SK-MEL-5 (cell line): ENCODE measurements around the gene VSTM5. TPM values are rescaled to one million over a fixed set of nuclear protein-coding genes. Genes with fewer than 3 reads are reported as not detected.
"Not testable (repeated sequence)": the region's sequence is repeated elsewhere in the genome, so short reads cannot be mapped to it uniquely, and the experiment has no call there.

Experiments used
- DNase-seq: peaks from one replicate; pipeline ENCODE4 v3.0.0-alpha.2; 2016; ENCODE audit warnings: low read depth, low spot score
- in situ Hi-C: cut with HindIII; loops from 2 replicates; pipeline ENCODE4 v1.10.0; 2016; ENCODE audit warnings: low sequenced_read_pairs, high pct_unique_total_duplicates, low pct_unique_long_range_greater_than_20kb
- total RNA-seq: library from RNA; depleted of rRNA; stranded (reverse); fragments of >200 nt; shearing (Covaris generic); gene quantifications from 2 replicates; pipeline ENCODE4 v1.2.3, GENCODE V29; 2014

VSTM5 gene
- total RNA-seq, 1 experiment from 2014 or later = not detected

DNA sequence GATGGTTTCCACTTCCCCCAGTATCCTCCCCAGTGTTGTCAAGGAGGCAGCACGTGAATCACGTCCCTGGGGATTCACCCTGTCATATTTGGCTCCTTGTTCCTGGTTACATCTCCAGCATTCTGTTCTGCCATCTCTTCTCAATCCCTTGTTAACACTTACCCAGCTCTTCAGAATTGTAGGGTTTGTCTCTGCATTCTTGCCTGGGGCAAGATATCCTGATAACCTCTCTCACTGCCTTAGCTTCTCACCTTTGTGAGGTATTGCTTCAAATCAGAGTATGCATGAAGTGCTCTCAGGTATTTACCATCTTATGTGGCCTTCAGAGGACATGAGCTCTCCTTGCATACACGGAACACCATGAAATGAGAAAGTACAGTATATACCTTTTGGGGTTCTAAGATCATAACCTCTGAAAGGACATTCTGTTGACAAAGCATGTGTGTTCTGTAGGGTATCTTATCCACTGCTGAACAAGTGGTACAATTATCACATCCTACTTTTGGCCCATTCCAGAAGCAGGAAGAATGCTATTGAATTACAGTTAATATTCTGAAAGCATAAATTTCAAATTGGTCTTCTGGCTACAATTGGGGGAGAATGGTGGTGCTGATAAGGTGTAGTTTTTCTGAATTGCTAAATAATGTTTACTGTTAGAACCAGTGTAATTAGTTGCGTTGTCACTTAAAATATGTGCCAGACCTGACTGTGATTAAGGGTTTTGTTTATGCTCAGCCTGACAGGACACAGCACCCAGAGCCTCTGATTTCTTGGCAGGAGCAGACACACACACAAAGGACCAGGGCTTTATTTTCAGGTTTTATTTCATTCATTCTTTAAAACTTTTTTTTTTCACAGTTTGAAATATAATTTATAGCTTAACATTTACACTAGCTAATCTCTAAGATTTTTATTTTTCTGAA is 32.7 kb downstream of the VSTM5 start:
- no peak for DNase-seq
- in situ Hi-C loops = no loop called here

- DNase-seq = no peak
- in situ Hi-C loops = no loop called here
These were observed 35.3 kb downstream of the VSTM5 start for GRCh38 chr11:93814966-93815633.

DNA sequence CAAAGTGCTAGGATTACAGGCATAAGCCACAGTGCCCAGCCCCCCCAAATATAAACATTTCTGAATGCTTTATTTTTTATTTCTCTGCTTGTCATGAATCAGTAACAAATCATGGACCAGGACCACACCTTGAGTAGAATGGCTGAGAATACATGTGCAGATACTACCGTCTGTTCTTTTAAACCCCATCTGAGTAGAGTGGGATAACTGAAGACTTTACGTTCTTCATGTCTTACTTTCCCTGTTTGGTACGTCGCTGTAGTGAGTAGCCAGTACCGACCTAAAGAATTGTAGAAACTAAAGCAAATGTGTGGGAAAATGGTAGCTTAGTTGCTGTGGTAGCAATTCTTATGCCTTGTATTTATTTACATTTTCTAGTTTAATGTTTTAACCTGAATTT is 36.4 kb downstream of the VSTM5 start:
- in situ Hi-C loops = no loop called here
- no peak for DNase-seq

GRCh38 chr11:93807980-93808379 is 42.4 kb downstream of the VSTM5 start:
- DNase-seq = no peak
- in situ Hi-C loops = no loop called here

- in situ Hi-C loops = no loop called here
- no peak for DNase-seq
These were observed 45.5 kb downstream of the VSTM5 start for GRCh38 chr11:93804879-93805278.

DNA sequence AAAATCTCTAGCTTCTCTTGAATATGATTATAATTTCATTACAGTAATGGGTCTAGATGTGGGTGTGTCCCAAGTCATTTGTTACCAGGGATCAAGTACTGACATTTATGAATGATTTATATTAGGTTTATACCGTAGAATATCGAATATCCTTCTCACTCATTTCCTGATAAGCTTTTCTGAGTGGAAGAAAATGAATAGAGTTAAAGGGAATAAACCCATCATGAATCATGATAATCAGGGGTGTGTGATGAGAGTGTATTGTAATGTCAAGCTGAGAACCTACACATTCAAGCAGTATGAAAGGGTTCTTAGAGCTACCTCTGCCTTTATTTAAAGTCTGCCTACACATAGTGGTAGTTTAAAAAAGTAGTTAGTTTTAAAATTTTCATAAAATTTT is 49.1 kb downstream of the VSTM5 start:
- no peak for DNase-seq
- in situ Hi-C loops = no loop called here

GRCh38 chr11:93796441-93797231 is 53.8 kb downstream of the VSTM5 start:
- DNase-seq = no peak
- in situ Hi-C loops = no loop called here

DNA sequence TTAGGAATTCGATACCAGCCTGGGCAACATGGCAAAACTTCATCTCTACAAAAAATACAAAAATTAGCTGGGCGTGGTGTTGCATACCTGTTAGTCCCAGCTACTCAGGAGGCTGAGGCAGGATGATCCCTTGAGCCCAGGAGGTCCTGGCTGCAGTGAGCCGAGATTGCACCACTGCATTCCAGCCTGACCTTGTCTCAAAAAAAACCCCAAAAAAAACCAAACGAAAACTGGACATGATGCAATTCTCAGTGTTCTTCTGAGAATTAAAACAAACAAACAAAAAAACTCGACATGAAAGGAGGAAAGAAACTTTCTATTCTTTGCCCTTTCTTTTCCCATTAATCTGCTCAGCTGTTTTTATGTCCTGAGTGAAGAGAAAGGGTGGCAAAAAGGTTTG is 58.9 kb downstream of the VSTM5 start:
- in situ Hi-C loops = no loop called here
- no peak for DNase-seq

DNA sequence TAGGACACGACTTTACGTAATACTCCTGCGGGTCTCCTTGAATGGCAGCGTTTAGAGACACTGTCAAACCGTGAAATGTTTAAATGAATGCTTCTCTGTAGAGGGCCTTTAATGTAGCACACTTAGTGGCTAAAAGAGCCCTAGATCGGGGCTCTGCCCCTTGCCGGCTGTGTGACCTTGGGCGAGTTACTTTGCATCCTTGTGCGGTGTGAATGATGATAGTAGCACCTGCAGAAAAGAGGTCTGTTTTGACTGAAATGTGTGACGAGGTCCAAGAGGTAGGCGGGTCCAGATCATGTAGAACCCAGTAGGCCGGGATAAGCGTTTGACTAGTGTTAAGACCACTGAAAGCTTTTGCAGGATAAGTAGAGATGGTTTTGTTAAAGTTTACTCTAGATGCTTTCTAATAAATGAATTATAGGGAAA is 65.5 kb downstream of the VSTM5 start:
- no peak for DNase-seq
- in situ Hi-C loops = no loop called here

DNA sequence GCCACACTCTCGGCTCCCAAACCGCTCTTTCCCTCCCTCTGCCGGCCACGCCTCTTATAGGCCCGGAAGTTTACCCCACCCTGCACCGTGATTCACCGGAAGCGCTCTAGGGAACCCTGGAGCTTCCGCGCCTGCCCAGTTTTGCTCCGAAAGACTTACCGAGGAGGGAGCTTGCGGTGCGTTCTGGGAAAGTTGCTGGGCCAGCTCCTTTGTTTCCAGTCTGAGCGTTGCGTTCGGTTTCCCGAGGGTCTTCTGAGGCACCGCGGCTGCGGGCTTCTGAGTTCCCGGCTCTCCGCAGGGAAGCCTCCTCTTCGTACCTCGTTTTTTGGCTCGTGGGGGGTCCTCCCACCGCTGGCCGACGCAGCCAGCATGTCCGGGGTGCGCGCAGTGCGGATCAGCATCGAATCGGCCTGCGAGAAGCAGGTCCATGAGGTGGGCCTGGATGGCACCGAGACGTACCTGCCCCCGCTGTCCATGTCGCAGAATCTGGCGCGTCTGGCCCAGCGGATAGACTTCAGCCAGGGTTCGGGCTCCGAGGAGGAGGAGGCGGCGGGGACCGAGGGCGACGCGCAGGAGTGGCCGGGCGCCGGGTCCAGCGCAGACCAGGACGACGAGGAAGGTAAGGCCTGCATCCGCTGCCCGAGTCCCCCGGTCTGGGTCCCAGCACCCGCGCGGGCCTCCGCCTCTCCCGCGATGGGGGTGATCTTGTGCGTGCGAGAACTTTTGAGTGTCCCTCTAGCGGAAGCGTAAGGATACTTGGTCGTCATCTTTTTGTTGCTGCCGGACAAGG is 66.1 kb downstream of the VSTM5 start, which contains the start of gene MED17:
Gene MED17 (plus strand): TSS at position 138 of the 790 bp plus-strand sequence. CDS start 232 bp downstream, at position 370.
- peak; percentile 90 for DNase-seq
- in situ Hi-C loops = no loop called here

DNA sequence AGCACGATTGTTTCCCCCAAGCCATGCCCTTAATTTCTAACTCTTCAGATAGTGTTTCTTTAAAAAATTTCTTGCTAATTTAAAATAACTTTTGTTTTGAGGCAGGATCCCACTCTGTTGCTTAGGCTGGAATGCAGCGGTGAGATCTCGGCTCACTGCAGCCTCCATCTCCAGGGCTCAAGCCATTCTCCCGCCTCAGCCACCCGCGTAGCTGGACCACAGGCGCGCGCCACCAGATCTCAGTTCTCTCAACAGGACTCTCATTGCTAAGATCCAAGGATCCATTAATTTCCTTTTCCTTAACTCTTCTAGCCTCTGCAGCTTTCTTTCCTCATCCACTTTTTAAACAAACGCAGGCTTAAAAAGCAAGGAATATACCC is 66.7 kb downstream of the VSTM5 start:
- in situ Hi-C loops = no loop called here
- DNase-seq = no peak

DNA sequence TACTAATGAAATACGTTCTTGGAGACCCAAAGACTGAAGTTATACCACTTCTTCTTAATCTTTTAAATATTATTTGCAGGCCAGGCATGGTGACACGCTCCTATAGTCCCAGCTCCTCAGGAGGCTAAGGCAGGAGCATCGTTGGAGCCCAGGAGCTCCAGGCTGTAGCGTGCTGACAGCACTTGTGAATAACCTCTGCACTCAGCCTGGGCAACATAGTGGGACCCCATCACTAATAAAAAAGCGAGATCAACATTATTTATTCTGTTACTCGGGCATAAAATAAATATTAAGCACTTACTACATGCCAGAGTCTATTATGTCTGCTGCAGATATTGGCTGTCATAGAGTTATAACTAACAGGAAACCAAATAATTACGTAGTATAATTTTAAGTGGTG is 67.1 kb downstream of the VSTM5 start:
- no peak for DNase-seq
- in situ Hi-C loops = no loop called here

DNA sequence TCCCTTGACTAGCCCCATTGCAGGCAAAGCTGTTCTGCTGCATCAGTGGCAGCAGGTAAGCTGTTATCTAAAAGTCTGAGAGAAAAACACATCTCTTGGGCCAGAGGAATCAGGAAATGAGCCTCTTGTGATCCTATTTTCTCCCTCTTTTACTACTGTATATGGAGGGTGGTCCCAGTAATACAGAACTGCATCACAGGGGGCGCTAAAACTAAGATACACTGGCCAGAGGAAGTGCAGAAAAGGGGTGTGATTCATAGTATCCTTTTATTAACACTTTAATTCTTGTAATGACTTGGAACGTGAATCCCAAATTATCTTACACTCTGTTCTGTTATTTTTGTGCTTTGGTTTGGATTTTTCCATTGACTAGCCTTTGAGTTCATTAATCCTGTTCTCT is 75.1 kb downstream of the VSTM5 start:
- in situ Hi-C loops = no loop called here
- DNase-seq = peak; percentile 55

DNA sequence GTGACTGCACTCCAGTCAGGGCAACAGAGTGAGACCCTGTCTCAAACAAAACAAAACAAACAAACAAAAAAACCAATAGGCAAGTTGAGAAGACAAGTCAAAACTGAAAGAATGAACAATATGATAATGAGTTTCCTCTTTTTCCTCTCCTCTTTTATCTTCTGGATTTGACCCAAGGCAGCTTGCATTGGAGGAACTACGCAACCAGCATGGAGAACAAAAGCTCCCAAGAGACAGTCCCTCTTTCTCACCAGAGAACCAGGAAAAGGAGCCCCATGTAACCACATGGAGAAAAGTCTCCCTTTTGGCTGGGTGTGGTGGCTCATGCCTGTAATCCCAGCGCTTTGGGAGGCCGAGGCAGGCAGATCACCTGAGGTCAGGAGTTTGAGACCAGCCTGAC is 75.9 kb downstream of the VSTM5 start:
- DNase-seq, in situ Hi-C loops: not testable (repeated sequence)

DNA sequence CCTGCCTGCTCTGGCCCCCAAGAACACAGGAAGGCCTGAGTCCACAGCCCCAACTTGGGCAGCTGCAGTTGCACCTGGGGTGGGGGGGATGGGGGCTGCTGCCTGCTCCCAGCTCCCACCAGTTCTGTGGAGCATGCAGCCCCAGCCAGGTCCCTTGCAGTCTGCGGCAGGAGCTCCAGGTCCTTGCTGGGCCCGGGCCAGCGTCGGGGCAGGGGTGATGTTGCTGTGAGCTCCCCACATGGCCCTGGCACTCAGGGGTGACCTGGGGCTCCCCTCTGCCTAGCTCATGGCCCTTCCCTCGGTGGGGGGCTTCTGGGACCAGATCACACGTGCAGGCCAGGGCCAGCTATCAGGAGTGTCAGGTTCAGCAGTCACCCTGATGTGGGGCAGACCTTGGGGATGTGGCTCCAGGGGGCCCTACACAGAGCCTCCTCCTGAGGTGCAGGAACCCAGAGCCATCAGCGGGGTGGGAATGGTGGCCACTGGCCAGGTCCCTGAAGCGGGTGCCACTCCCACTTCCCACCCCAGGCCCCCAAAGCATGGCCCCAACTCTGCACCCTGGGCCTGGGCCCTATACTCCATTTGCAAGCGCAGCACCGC is 76.7 kb downstream of the VSTM5 start:
- no peak for DNase-seq
- in situ Hi-C loops = no loop called here

- DNase-seq = no peak
- in situ Hi-C loops = no loop called here
These were observed 77.4 kb downstream of the VSTM5 start for GRCh38 chr11:93773045-93773477.

DNA sequence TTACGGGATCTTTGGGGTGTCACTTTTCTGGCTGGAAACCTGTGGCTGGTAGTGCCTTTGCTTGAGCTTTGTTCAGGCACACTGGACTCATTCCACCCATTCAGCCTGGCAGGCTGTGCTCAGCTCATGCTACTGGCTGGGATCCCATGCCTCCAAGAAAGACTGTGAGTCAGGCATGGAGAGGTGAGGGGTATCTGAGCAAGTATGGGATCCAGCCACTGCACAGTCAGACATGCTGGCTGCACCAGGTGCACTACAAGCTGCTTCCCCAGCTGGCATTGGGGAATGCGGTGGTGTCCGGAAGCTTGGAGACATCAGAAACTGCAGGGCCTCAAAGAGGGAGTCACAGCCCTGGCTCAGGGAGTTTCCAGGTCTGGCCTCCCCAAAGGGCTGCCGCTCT is 78.3 kb downstream of the VSTM5 start:
- no peak for DNase-seq
- in situ Hi-C loops = no loop called here
